Ectodermal cell (in vitro differentiated cells): ENCODE measurements around the gene ECT2L. TPM values are rescaled to one million over a fixed set of nuclear protein-coding genes. Genes with fewer than 3 reads are reported as not detected.
A peak's percentile ranks its signal among the peaks of the same experiment; 100 is the strongest.

Experiments used
- H3K27ac ChIP-seq: 2 replicates; pipeline ENCODE4 v1.7.0; 2013; ENCODE audit warnings: mild to moderate bottlenecking, low read depth, low read length; ENCODE audit not compliant: insufficient read depth, poor library complexity, severe bottlenecking
- H3K27me3 ChIP-seq: 2 replicates; pipeline ENCODE4 v1.7.0; 2013; ENCODE audit warnings: mild to moderate bottlenecking, low read length; ENCODE audit not compliant: insufficient read depth, control insufficient read depth, poor library complexity, severe bottlenecking
- H3K36me3 ChIP-seq: one replicate; pipeline ENCODE4 v1.7.0; 2013; ENCODE audit warnings: low read length; ENCODE audit not compliant: control insufficient read depth, insufficient read depth
- H3K4me1 ChIP-seq: one replicate; pipeline ENCODE4 v1.7.0; 2013; ENCODE audit warnings: low read length; ENCODE audit not compliant: control insufficient read depth, insufficient read depth
- H3K4me3 ChIP-seq: 2 replicates; pipeline ENCODE4 v1.7.0; 2013; ENCODE audit warnings: low read depth, low read length, control low read depth; ENCODE audit not compliant: insufficient read depth
- H3K9me3 ChIP-seq: 2 replicates; pipeline ENCODE4 v1.7.0; 2013; ENCODE audit warnings: mild to moderate bottlenecking, low read length, moderate library complexity; ENCODE audit not compliant: control insufficient read depth
- WGBS, 2 experiments: methylation state at CpG; one replicate each; pipeline ENCODE4 v1.1.7; 2013; ENCODE audit warnings: missing lambda C conversion rate in 2 of 2; 5-methylcytosine and 5-hydroxymethylcytosine counted together
- polyA plus RNA-seq, 4 experiments: library from polyadenylated mRNA; stranded (reverse); fragments of 50-300 nt; gene quantifications; one replicate each; pipeline ENCODE4 v1.2.3, GENCODE V29; 2013

The ECT2L gene
- polyA plus RNA-seq (2013, experiment 1 of 4), result not detected
- 0.21 TPM for polyA plus RNA-seq (2013, experiment 2 of 4)
- polyA plus RNA-seq (2013, experiment 3 of 4), result not detected
- not detected for polyA plus RNA-seq (2013, experiment 4 of 4)

DNA sequence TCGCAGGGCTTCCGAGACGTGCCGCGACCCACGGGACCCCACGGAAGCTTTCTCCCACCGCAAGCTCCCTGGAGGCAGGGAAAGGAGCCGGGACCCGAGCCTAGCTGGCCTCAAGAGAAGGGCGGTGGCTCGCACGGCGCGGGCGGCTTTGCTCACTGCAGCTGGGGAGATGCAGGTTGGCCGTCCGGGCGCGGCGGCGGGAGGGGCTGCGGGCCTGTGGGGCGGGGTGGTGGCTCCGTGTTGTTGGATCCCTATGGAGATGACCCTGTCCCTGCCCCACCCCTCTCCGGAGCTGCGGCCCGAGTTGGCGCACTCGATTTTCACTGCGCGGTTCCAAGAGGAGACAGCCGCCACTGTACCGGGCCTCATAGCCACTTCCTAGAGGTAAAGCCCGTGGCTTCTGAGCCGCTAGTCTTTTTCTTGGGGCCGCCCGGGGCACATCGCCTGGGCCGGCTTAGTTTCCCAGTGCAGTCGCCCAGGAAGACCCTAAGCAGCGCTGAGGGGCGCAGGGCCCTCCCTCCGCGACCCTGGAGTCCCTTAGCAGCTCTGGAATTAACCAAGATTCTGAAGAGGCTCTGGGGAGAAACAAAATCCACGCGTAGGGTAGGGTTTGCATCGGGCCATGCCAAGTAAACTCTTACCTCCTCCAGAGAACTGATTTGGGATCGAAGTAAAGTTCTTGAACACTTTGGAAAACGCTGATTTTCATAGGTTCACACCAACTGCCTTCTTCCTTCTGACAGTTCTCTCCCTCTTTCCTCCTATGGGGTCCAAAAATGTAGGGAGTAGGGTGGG, at the start of gene ECT2L:
Gene ECT2L (plus strand): TSS at position 279 of the 795 bp plus-strand sequence. CDS start 17,188 bp downstream, outside the sequence.
- WGBS, 2 experiments, result 8 to 12% methylated on average over 50 of the region's 50 CpGs
- H3K27me3 ChIP-seq, result peaks cover 21% of the 10 kb centered on the region
- peak within 1 kb of the TSS; percentile 35 for H3K4me3 ChIP-seq
- H3K4me1 ChIP-seq, result no peaks in the 10 kb centered on the region
- no peaks in the 10 kb centered on the region for H3K9me3 ChIP-seq
- no peaks in the 10 kb centered on the region for H3K36me3 ChIP-seq
- H3K27ac ChIP-seq, result peak within 1 kb of the TSS; percentile 47

DNA sequence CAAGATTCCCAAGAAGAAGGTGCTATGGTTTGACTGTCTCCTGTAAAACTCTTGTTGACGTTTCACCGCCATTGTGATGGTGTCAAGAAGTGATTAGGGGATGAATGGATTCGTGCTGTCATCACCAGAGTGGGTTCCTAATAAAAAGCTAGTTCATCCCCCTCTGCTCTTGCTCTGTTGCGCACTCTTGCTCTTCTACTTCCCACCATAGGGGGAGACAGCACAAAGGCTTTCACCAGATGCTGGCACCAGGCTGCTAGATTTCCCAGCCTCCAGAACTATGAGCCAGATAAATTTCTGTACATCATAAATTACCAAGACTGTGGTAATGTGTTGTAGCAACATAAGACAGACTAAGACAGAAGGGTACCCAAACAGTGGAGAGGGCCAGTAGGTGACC, 43.9 kb upstream of the ECT2L start:
- Histone ChIP-seq H3K4me1 (no peaks in the 10 kb centered on the region), H3K27me3 (no peaks in the 10 kb centered on the region), H3K4me3 (no peak overlapping the region), H3K27ac (no peak overlapping the region), H3K9me3 (no peaks in the 10 kb centered on the region), H3K36me3 (no peaks in the 10 kb centered on the region)
- 70 to 82% methylated on average over 4 of the region's 4 CpGs for WGBS, 2 experiments

DNA sequence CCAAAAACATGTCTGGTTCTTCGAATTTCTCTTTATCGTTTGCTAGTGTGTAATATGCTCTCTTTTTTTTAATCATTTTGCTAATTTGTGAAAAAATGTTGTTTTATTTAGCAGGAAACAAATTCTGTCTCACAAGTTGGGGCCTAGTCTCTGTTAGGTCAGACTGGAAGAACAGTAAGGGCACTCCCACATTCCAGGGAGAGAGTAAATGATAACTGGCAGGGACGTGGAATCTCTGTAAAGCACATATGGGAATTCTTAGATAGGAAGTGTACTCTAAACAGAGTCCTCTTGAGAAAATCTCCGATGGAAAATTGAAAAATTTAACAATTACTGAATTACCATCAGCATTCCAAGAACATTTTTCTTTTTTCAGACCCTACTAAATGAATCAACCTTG, 38.8 kb upstream of the ECT2L start:
- Histone ChIP-seq H3K4me1 (no peaks in the 10 kb centered on the region), H3K9me3 (no peaks in the 10 kb centered on the region), H3K27me3 (no peaks in the 10 kb centered on the region), H3K27ac (no peak overlapping the region), H3K4me3 (no peak overlapping the region), H3K36me3 (no peaks in the 10 kb centered on the region)
- WGBS, 2 experiments, result 87 to 93% methylated on average over 2 to 4 of the region's 4 CpGs

- H3K9me3 ChIP-seq, result no peaks in the 10 kb centered on the region
- no peaks in the 10 kb centered on the region for H3K4me1 ChIP-seq
- H3K4me3 ChIP-seq, result no peak overlapping the region
- WGBS, 2 experiments, result 91 to 95% methylated on average over 3 of the region's 3 CpGs
- no peak overlapping the region for H3K27ac ChIP-seq
- H3K36me3 ChIP-seq, result no peaks in the 10 kb centered on the region
- H3K27me3 ChIP-seq, result no peaks in the 10 kb centered on the region
These were observed 29.8 kb upstream of the ECT2L start for GRCh38 chr6:138765896-138766655.

- WGBS, 2 experiments, result 93 to 95% methylated on average over 6 of the region's 6 CpGs
- Histone ChIP-seq H3K4me1 (no peaks in the 10 kb centered on the region), H3K27ac (no peak overlapping the region), H3K4me3 (no peak overlapping the region), H3K27me3 (no peaks in the 10 kb centered on the region), H3K36me3 (no peaks in the 10 kb centered on the region), H3K9me3 (no peaks in the 10 kb centered on the region)
These were observed 26.7 kb upstream of the ECT2L start for GRCh38 chr6:138769102-138769676.

DNA sequence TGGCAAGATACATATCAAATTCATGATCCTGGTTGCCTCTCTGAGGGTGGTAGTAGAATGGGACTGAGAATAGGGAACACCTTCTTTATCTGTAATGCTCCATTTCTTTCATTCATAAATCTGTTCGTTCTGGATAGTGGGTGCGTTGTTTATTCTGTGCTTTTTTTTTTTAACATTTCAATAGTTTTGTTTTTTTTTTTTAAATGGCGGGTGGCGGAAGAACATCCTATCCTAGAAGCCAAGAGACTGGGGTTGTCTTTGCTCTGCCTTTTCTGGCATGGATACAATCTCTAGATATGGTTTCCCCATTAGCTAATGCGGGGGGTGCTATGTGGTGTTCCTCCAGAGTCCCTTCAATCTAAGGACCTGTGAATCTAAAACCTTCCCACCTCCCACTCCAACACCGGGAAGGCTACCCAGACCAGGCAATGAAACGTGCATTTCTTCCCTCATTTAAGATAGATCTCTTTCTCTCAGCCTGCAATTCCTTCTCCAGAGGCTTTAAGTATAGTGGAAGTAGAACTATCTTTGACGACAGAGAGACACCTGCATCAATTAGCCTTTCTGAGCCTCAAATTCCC, 23.2 kb upstream of the ECT2L start:
- Histone ChIP-seq H3K4me1 (no peaks in the 10 kb centered on the region), H3K27ac (no peak overlapping the region), H3K4me3 (peak overlapping the region; percentile 73), H3K27me3 (no peaks in the 10 kb centered on the region), H3K9me3 (no peaks in the 10 kb centered on the region), H3K36me3 (no peaks in the 10 kb centered on the region)
- 32 to 39% methylated on average over 5 to 7 of the region's 8 CpGs for WGBS, 2 experiments

GRCh38 chr6:138773177-138774091, 22.5 kb upstream of the ECT2L start, which contains the start of gene CCDC28A:
TSS of gene CCDC28A (plus strand) at chr6:138773769. CDS start at chr6:138776121, 2,352 bp downstream.
- H3K36me3 ChIP-seq, result no peaks in the 10 kb centered on the region
- H3K4me3 ChIP-seq, result peak within 1 kb of the TSS; percentile 73
- H3K4me1 ChIP-seq, result no peaks in the 10 kb centered on the region
- H3K27ac ChIP-seq, result peak within 1 kb of the TSS; percentile 36
- 1% methylated on average over 46 to 47 of the region's 47 CpGs for WGBS, 2 experiments
- H3K9me3 ChIP-seq, result no peaks in the 10 kb centered on the region
- no peaks in the 10 kb centered on the region for H3K27me3 ChIP-seq

GRCh38 chr6:138774370-138774769, 21.5 kb upstream of the ECT2L start:
- Histone ChIP-seq H3K4me3 (peak overlapping the region; percentile 73), H3K9me3 (no peaks in the 10 kb centered on the region), H3K36me3 (no peaks in the 10 kb centered on the region), H3K4me1 (no peaks in the 10 kb centered on the region), H3K27ac (no peak overlapping the region), H3K27me3 (no peaks in the 10 kb centered on the region)
- WGBS, 2 experiments, result 55 to 73% methylated on average over 3 of the region's 3 CpGs

GRCh38 chr6:138776659-138777058, 19.2 kb upstream of the ECT2L start:
- Histone ChIP-seq H3K27ac (no peak overlapping the region), H3K36me3 (no peaks in the 10 kb centered on the region), H3K9me3 (no peaks in the 10 kb centered on the region), H3K4me3 (no peak overlapping the region), H3K27me3 (no peaks in the 10 kb centered on the region), H3K4me1 (no peaks in the 10 kb centered on the region)
- 100% methylated on average over 1 of the region's 1 CpG; no CpG with 5 or more reads in 1 of the 2 experiments for WGBS, 2 experiments
